ENCODE measurements around the gene PLCL2. TPM values are rescaled to one million over a fixed set of nuclear protein-coding genes. Genes with fewer than 3 reads are reported as not detected.

Gene PLCL2
- total RNA-seq, 1 donor from 2014 or later: 1.8 TPM

DNA sequence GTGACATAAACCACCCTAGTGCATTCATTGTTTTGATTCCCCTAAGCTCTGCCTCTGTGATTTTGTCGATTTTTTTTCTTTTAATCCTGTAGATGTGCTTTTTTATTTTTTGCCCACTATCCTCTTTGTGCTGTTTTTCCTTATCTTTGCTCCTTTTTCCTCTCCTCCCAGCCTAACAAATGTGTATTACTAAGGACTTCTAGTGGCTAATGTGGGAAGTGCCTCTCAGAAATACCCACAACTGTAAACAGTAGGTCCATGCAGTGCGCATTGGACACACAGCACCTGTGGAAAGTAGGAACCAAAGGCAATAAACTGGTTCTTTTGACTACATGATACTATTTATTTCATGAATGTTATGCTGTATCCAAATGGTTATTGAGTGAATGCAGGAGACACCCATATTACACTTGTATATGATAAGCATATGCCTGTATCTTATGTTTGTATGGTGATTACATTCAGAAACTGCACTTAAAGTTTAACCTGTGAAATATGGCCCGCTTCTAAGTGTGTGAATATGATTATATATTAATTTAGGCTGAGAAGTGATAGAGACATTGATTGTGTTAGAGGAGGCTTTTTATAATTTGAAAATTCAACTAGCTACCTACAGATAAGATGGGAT is 147.8 kb downstream of the PLCL2 start:
- no peak overlapping the region for H3K4me3 Mint-ChIP-seq (ENCODE audit: unreplicated experiment)
- DNase-seq (ENCODE audit: extremely low spot score, unreplicated experiment): no peak
- peak; percentile 68 for TF ChIP-seq CTCF (IDR thresholded peaks at IDR 0.05)
- no peaks in the 10 kb centered on the region for H3K36me3 Mint-ChIP-seq (ENCODE audit: unreplicated experiment)
- H3K9me3 Mint-ChIP-seq (ENCODE audit: unreplicated experiment): no peaks in the 10 kb centered on the region
- H3K27me3 Mint-ChIP-seq (ENCODE audit: unreplicated experiment): peaks cover 2% of the 10 kb centered on the region
- no peaks in the 10 kb centered on the region for H3K4me1 Mint-ChIP-seq (ENCODE audit: unreplicated experiment)
- H3K27ac Mint-ChIP-seq (ENCODE audit: unreplicated experiment): no peak overlapping the region

DNA sequence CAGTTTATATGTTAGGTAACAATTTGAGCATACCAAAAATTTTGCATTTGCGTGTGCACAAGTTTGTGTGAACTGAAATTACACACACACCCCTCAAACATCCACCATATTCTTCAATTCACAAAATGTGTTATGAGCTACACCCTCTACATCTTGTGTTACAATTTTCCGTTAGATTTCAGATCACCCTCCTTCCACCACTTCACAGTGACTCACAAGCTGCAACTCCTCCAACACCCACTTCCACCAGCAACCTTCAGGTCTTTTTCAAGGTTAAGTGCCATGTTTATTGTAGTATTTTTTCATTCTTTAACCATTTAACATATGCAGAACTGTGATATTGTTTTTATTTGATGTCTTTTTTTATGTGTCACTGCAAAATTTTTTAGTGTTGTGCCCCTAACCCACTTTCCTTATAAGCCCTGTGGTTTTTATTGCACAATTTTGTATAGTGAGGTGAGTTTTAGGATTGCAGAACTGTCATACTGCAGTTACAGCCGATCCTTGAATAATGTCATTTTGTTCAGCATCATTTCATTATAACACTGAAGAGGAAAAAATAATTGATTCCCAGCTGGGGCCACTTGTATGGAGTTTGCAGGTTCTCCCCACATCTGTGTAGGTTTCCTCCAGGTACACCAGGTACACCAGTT is 148.9 kb downstream of the PLCL2 start:
- no peak overlapping the region for H3K27ac Mint-ChIP-seq (ENCODE audit: unreplicated experiment)
- no peaks in the 10 kb centered on the region for H3K4me1 Mint-ChIP-seq (ENCODE audit: unreplicated experiment)
- no peaks in the 10 kb centered on the region for H3K9me3 Mint-ChIP-seq (ENCODE audit: unreplicated experiment)
- no peak overlapping the region for H3K4me3 Mint-ChIP-seq (ENCODE audit: unreplicated experiment)
- peaks cover 2% of the 10 kb centered on the region for H3K27me3 Mint-ChIP-seq (ENCODE audit: unreplicated experiment)
- H3K36me3 Mint-ChIP-seq (ENCODE audit: unreplicated experiment): no peaks in the 10 kb centered on the region
- DNase-seq (ENCODE audit: extremely low spot score, unreplicated experiment): no peak
- TF ChIP-seq CTCF (IDR thresholded peaks at IDR 0.05): no peak

DNA sequence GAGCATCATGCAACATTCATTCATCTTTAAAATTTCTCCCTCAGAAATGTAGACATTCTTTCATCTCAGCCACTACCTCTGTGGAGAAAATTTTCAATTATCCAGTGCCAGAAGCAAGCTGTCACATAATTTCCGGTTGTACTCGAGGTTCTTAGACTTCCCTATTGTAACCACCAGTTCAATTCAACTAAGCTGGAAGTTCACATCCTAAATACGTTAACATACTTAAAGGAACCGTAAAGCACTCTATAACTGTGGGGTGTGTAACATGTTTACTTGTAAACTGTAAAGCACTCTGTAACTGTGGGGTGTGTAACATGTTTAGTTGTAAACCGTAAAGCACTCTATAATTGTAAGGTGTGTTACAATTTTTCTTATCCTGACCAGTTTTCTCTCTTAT is 150.3 kb downstream of the PLCL2 start:
- DNase-seq (ENCODE audit: extremely low spot score, unreplicated experiment): no peak
- H3K27ac Mint-ChIP-seq (ENCODE audit: unreplicated experiment): no peak overlapping the region
- H3K4me3 Mint-ChIP-seq (ENCODE audit: unreplicated experiment): no peak overlapping the region
- H3K36me3 Mint-ChIP-seq (ENCODE audit: unreplicated experiment): no peaks in the 10 kb centered on the region
- no peak for TF ChIP-seq CTCF (IDR thresholded peaks at IDR 0.05)
- no peaks in the 10 kb centered on the region for H3K9me3 Mint-ChIP-seq (ENCODE audit: unreplicated experiment)
- peaks cover 10% of the 10 kb centered on the region for H3K4me1 Mint-ChIP-seq (ENCODE audit: unreplicated experiment)
- peaks cover 2% of the 10 kb centered on the region for H3K27me3 Mint-ChIP-seq (ENCODE audit: unreplicated experiment)

DNA sequence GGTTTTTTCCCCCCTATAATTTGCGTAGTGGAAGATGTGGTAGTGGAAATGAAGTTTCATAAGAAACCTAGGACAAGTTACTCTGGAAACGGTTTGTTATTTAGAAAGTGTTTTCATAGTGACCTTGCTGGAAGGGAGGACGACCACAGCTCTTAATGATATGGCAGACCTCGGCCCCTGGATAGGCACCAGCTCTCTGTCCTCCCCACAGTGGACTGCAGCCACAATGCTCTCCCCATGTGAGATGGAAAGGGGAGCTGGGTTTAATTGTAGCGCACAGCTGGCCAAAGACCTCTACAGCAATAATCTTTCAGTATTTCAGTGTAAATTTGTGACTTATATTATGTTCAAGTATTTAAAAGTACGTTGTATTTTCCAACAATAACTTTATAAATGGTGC is 151.2 kb downstream of the PLCL2 start:
- H3K4me1 Mint-ChIP-seq (ENCODE audit: unreplicated experiment): peaks cover 17% of the 10 kb centered on the region
- no peak for DNase-seq (ENCODE audit: extremely low spot score, unreplicated experiment)
- H3K27me3 Mint-ChIP-seq (ENCODE audit: unreplicated experiment): peaks cover 2% of the 10 kb centered on the region
- no peaks in the 10 kb centered on the region for H3K36me3 Mint-ChIP-seq (ENCODE audit: unreplicated experiment)
- no peak overlapping the region for H3K27ac Mint-ChIP-seq (ENCODE audit: unreplicated experiment)
- H3K4me3 Mint-ChIP-seq (ENCODE audit: unreplicated experiment): no peak overlapping the region
- no peaks in the 10 kb centered on the region for H3K9me3 Mint-ChIP-seq (ENCODE audit: unreplicated experiment)
- no peak for TF ChIP-seq CTCF (IDR thresholded peaks at IDR 0.05)

DNA sequence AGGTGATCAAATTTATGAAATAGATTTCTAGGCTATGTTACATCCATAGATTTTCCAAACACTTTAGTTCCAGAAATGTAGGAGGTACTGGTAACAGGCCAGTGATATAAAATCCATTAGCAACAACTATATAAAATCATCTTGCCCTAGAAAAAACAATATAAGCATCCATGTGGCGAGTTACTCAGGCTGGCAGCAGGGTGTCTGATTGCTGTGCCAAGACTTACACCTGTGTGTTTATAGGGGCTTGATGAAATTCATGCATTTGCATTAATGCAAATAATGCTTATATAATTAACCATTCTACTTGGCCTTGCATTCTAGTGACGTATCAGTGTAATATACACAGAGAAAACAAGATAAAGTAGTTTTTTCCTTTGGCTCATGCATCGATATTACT is 153.4 kb downstream of the PLCL2 start:
- no peaks in the 10 kb centered on the region for H3K27me3 Mint-ChIP-seq (ENCODE audit: unreplicated experiment)
- TF ChIP-seq CTCF (IDR thresholded peaks at IDR 0.05): no peak
- H3K36me3 Mint-ChIP-seq (ENCODE audit: unreplicated experiment): no peaks in the 10 kb centered on the region
- no peaks in the 10 kb centered on the region for H3K9me3 Mint-ChIP-seq (ENCODE audit: unreplicated experiment)
- DNase-seq (ENCODE audit: extremely low spot score, unreplicated experiment): no peak
- no peak overlapping the region for H3K27ac Mint-ChIP-seq (ENCODE audit: unreplicated experiment)
- peaks cover 21% of the 10 kb centered on the region for H3K4me1 Mint-ChIP-seq (ENCODE audit: unreplicated experiment)
- H3K4me3 Mint-ChIP-seq (ENCODE audit: unreplicated experiment): no peak overlapping the region

Data from osteocyte (in vitro differentiated cells).